Gastrocnemius medialis (tissue), 4 donors: Measurements from ENCODE around the gene GSTM1. TPM values are rescaled to one million over a fixed set of nuclear protein-coding genes. Genes with fewer than 3 reads are reported as not detected.

Experiments
- ATAC-seq, 2 donors: fragments of 150-250 bp; one replicate each; pipeline ENCODE4 v1.9.1; 2016
- DNase-seq, 2 donors: peaks; one replicate each; pipeline ENCODE4 v3.0.0-alpha.2; 2019
- H3K27ac ChIP-seq, 4 donors: fragments of 200-600 bp; sonication (generic); 1 replicate in 1 of 4; 2 replicates in 3 of 4; pipeline ENCODE4 v1.5.1; 2016 to 2018; ENCODE audit warnings: mild to moderate bottlenecking in 2 of 4, moderate library complexity in 1 of 4
- H3K27me3 ChIP-seq, 3 donors: fragments of 200-600 bp; sonication (generic) in 2 of 3; 1 replicate in 1 of 3; 2 replicates in 2 of 3; pipeline versions ENCODE4 v1.5.1 to v1.6.0; 2016 to 2019; ENCODE audit warnings: mild to moderate bottlenecking in 1 of 3, moderate library complexity in 1 of 3
- H3K36me3 ChIP-seq, 2 donors: fragments of 200-600 bp; sonication (generic) in 1 of 2; one replicate each; pipeline ENCODE4 v1.5.1; 2017 to 2018
- H3K4me1 ChIP-seq, 2 donors: fragments of 200-600 bp; sonication (generic) in 1 of 2; one replicate each; pipeline ENCODE4 v1.5.1; 2016 to 2017; ENCODE audit warnings: mild to moderate bottlenecking in 2 of 2
- H3K4me3 ChIP-seq, 4 donors: fragments of 200-600 bp; sonication (generic) in 3 of 4; 1 replicate in 1 of 4; 2 replicates in 3 of 4; pipeline ENCODE4 v1.5.1; 2016 to 2019; ENCODE audit warnings: mild to moderate bottlenecking in 2 of 4
- H3K9me3 ChIP-seq, 3 donors: fragments of 200-600 bp; sonication (generic) in 2 of 3; 1 replicate in 1 of 3; 2 replicates in 2 of 3; pipeline ENCODE4 v1.5.1; 2016 to 2019
- POLR2A ChIP-seq, 2 donors: fragments of 450-650 bp; IDR thresholded peaks; one replicate each; pipeline ENCODE4 v1.6.1; 2017; ENCODE audit warnings: antibody characterized with exemption in 2 of 2, mild to moderate bottlenecking in 2 of 2, moderate library complexity in 2 of 2
- in situ Hi-C, 4 donors: fragments of 200-750 bp; cut with MboI; loops; one replicate each; pipeline versions ENCODE4 v1.15.0 to v1.8.0; 2017; ENCODE audit warnings: low sequenced_read_pairs in 4 of 4
- intact Hi-C: fragments of 100-400 bp; cut with DNase I; formaldehyde crosslinking; loops from one replicate; pipeline ENCODE4 v1.15.1; 2023; ENCODE audit warnings: low total_unique reads
- total RNA-seq, 4 donors: library from RNA; depleted of rRNA; stranded (reverse); fragments of >200 nt; gene quantifications; one replicate each; pipeline versions ENCODE4 v1.1.0 to v1.2.3, GENCODE V29; 2016
- TF ChIP-seq, protein P1 (sequence below), 5 experiments: fragments of 450-650 bp in 3 of 5; fragments of 200-600 bp in 2 of 5; sonication (generic) in 2 of 5; IDR thresholded peaks in 4 of 5; conservative IDR thresholded peaks in 1 of 5; 1 replicate in 4 of 5; 2 replicates in 1 of 5; pipeline ENCODE4 v1.5.1; 2016 to 2019; ENCODE audit warnings: antibody characterized with exemption in 5 of 5, mild to moderate bottlenecking in 3 of 5, moderate library complexity in 3 of 5

GSTM1 gene
- total RNA-seq, 4 donors from 2014 or later, result 30.3 TPM; not detected in 3

DNA sequence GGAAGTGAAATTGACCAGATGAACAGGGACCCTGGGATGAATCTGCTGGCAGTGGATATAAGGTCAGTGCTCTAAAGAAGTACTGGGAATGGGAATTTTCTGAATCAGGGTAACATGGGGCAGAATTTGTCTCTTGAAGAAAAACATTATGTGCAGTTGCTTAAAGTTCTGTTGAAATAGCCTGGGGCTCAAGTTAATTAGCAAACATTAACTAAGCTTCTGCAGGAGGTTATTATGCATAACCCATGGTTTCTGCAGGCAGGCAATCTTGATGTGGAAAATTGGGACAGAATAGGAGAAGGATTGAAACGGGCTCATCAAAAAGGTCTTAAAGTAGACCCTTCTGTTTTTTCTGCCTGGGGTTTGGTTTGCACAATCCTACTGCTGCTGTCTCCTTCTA lies 38.4 kb downstream of the GSTM1 start:
- TF ChIP-seq POLR2A (IDR thresholded peaks at IDR 0.05), result no peak
- TF ChIP-seq, protein P1, sequence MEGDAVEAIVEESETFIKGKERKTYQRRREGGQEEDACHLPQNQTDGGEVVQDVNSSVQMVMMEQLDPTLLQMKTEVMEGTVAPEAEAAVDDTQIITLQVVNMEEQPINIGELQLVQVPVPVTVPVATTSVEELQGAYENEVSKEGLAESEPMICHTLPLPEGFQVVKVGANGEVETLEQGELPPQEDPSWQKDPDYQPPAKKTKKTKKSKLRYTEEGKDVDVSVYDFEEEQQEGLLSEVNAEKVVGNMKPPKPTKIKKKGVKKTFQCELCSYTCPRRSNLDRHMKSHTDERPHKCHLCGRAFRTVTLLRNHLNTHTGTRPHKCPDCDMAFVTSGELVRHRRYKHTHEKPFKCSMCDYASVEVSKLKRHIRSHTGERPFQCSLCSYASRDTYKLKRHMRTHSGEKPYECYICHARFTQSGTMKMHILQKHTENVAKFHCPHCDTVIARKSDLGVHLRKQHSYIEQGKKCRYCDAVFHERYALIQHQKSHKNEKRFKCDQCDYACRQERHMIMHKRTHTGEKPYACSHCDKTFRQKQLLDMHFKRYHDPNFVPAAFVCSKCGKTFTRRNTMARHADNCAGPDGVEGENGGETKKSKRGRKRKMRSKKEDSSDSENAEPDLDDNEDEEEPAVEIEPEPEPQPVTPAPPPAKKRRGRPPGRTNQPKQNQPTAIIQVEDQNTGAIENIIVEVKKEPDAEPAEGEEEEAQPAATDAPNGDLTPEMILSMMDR (IDR thresholded peaks at IDR 0.05 in 4 of 5, conservative IDR thresholded peaks at IDR 0.05 in 1 of 5), result no peak
- DNase-seq (no peak), ATAC-seq (no peak)
- Histone ChIP-seq H3K4me1 (no peaks in the 10 kb centered on the region), H3K27me3 (no peaks in the 10 kb centered on the region), H3K36me3 (no peaks in the 10 kb centered on the region), H3K4me3 (no peak overlapping the region), H3K27ac (no peak overlapping the region), H3K9me3 (no peaks in the 10 kb centered on the region)
- intact Hi-C loops, result no loop called here
- in situ Hi-C loops, result no loop called here

DNA sequence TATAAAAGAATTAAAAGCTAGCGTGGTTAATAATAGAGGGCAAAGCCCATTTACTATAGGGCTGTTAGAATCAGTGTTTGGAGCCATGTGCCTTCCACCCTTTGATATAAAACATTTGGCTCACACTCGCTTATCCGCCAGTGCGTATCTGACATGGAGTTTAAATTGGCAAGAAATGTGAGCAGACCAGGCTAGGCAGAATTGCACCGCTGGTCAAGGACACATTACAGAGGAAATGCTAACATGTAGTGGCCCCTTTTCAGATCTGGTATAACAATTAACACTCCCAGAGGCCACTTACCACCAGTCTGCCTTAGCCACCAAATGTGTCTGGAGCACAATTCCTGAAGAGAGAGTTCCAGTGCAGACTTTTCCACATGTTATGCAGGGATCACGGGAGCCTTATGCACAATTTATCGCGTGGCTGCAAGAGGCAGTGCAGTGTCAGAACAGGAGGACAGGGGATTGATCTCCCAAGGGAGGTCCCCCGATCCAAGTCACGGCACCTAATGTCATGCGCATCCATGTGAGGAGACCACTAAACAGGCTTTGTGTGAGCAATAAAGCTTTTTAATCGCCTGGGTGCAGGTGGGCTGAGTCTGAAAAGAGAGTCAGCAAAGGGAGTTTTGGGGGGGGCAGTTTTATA lies 39.2 kb downstream of the GSTM1 start:
- Histone ChIP-seq H3K4me1 (no peaks in the 10 kb centered on the region), H3K27me3 (no peaks in the 10 kb centered on the region), H3K27ac (no peak overlapping the region), H3K36me3 (no peaks in the 10 kb centered on the region), H3K4me3 (no peak overlapping the region), H3K9me3 (no peaks in the 10 kb centered on the region)
- ATAC-seq (no peak), DNase-seq (no peak)
- intact Hi-C loops, result no loop called here
- in situ Hi-C loops, result no loop called here
- no peak for TF ChIP-seq POLR2A (IDR thresholded peaks at IDR 0.05)
- TF ChIP-seq, protein P1 (IDR thresholded peaks at IDR 0.05 in 4 of 5, conservative IDR thresholded peaks at IDR 0.05 in 1 of 5), result no peak

DNA sequence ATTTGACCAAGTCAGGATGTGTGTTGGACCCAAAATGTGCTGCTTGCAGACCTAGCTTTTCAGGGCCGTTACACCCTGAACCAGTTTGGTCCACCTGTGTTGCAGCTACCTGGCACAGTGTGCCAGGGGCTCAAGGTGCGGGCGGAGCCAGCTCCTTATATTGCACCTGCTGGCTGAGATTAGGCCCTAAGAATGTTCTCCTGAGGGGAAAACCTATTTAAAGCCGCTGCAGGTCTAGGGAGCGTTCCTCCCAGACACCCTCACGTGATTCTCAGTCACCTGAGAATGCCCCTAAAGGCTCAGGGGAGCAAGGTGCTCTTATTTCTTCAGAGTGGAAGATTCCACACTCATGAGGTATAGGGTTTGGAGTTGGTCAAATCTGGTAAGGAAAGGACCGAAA lies 41.3 kb downstream of the GSTM1 start:
- ATAC-seq, result no peak
- intact Hi-C loops, result no loop called here
- in situ Hi-C loops, result no loop called here

DNA sequence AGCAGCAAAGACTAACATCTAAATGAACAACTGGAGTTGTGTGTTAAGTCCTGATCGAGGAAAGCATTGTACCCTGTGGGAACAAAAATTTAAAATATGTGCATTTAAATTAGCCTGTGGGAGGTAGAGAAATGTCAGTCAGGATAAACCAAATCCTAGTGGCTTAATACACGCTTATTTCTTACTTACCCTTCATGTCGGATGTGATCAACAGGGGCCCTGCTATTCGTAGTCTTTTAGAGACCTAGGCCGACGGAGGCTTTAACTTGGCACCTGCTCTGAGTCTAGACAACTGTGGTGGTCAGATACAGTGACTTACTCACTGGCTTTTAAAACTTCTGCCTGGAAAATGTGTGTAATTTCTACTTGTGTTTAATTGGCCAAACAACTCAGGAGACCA lies 43.0 kb downstream of the GSTM1 start:
- intact Hi-C loops (no loop called here), in situ Hi-C loops (no loop called here)
- Histone ChIP-seq H3K4me1 (no peaks in the 10 kb centered on the region), H3K9me3 (no peaks in the 10 kb centered on the region), H3K36me3 (no peaks in the 10 kb centered on the region), H3K27me3 (no peaks in the 10 kb centered on the region), H3K27ac (no peak overlapping the region), H3K4me3 (no peak overlapping the region)
- TF ChIP-seq, protein P1 (IDR thresholded peaks at IDR 0.05 in 4 of 5, conservative IDR thresholded peaks at IDR 0.05 in 1 of 5), result no peak
- TF ChIP-seq POLR2A (IDR thresholded peaks at IDR 0.05), result no peak
- no peak for DNase-seq
- no peak for ATAC-seq

More for the DNA sequence above, 41.3 kb downstream of the GSTM1 start:
- no peak overlapping the region for H3K4me3 ChIP-seq
- TF ChIP-seq, protein P1 (IDR thresholded peaks at IDR 0.05 in 4 of 5, conservative IDR thresholded peaks at IDR 0.05 in 1 of 5), result no peak
- TF ChIP-seq POLR2A (IDR thresholded peaks at IDR 0.05), result no peak
- H3K4me1 ChIP-seq, result no peaks in the 10 kb centered on the region
- no peaks in the 10 kb centered on the region for H3K36me3 ChIP-seq
- no peak for DNase-seq
- no peaks in the 10 kb centered on the region for H3K27me3 ChIP-seq
- no peak overlapping the region for H3K27ac ChIP-seq
- H3K9me3 ChIP-seq, result no peaks in the 10 kb centered on the region

DNA sequence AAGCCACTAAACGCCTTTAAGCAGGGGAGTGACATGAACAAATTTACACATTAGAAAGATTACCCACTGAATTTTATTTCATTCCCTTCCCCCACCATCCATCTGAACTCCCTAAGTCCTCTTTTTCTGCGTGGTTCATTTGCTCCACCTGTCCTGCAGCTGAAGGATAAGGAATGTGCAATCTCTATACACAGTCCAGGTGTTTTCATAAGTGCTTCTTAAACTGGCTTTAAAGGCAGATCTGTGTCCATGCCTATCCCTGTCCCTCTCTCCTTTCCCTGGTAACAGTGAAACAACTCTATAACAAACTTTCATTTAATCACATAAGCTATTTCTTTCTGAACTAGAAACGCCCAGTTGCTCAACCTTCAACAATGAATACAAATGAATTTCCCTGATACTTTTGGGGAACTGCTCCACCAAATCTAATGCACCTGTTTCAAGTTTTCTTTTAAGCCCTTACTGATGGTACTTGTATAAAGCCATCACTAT lies 44.8 kb downstream of the GSTM1 start:
- in situ Hi-C loops, result no loop called here
- Histone ChIP-seq H3K9me3 (no peaks in the 10 kb centered on the region), H3K27me3 (no peaks in the 10 kb centered on the region), H3K4me3 (no peak overlapping the region), H3K36me3 (peaks cover 0 to 11% of the 10 kb centered on the region in 2 donors), H3K4me1 (no peaks in the 10 kb centered on the region), H3K27ac (no peak overlapping the region)
- ATAC-seq (no peak), DNase-seq (no peak)
- TF ChIP-seq POLR2A (IDR thresholded peaks at IDR 0.05), result no peak
- TF ChIP-seq, protein P1 (IDR thresholded peaks at IDR 0.05 in 4 of 5, conservative IDR thresholded peaks at IDR 0.05 in 1 of 5), result no peak
- intact Hi-C loops, result no loop called here
